ENCODE data around the gene SPART.

SPART gene, protein sequence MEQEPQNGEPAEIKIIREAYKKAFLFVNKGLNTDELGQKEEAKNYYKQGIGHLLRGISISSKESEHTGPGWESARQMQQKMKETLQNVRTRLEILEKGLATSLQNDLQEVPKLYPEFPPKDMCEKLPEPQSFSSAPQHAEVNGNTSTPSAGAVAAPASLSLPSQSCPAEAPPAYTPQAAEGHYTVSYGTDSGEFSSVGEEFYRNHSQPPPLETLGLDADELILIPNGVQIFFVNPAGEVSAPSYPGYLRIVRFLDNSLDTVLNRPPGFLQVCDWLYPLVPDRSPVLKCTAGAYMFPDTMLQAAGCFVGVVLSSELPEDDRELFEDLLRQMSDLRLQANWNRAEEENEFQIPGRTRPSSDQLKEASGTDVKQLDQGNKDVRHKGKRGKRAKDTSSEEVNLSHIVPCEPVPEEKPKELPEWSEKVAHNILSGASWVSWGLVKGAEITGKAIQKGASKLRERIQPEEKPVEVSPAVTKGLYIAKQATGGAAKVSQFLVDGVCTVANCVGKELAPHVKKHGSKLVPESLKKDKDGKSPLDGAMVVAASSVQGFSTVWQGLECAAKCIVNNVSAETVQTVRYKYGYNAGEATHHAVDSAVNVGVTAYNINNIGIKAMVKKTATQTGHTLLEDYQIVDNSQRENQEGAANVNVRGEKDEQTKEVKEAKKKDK

GRCh38 chr13:36346222-36347083, at the start of gene SPART:
SPART (minus strand) TSS chr13:36346394; CDS start chr13:36335830, 10,564 bp downstream.
- Histone ChIP-seq H3K27me3 (ENCODE audit: control insufficient read depth, insufficient read depth, low read length) (no peaks in the 10 kb centered on the region), H3K4me2 (ENCODE audit: low read length) (peak within 1 kb of the TSS; percentile 99), H3K4me1 (no peaks in the 10 kb centered on the region), H3K9me3 (ENCODE audit: control insufficient read depth, low read length) (no peaks in the 10 kb centered on the region), H3K79me2 (peaks cover 14% of the 10 kb centered on the region), H3K27ac (peak within 1 kb of the TSS; percentile 97), H2AFZ (peak within 1 kb of the TSS; percentile 89), H3K9ac (peak within 1 kb of the TSS; percentile 46), H3K36me3 (ENCODE audit: control insufficient read depth, insufficient read depth, low read length) (no peaks in the 10 kb centered on the region), H3K4me3 (ENCODE audit: low read depth, low read length) (peak within 1 kb of the TSS; percentile 73)
- TF ChIP-seq, protein P1, sequence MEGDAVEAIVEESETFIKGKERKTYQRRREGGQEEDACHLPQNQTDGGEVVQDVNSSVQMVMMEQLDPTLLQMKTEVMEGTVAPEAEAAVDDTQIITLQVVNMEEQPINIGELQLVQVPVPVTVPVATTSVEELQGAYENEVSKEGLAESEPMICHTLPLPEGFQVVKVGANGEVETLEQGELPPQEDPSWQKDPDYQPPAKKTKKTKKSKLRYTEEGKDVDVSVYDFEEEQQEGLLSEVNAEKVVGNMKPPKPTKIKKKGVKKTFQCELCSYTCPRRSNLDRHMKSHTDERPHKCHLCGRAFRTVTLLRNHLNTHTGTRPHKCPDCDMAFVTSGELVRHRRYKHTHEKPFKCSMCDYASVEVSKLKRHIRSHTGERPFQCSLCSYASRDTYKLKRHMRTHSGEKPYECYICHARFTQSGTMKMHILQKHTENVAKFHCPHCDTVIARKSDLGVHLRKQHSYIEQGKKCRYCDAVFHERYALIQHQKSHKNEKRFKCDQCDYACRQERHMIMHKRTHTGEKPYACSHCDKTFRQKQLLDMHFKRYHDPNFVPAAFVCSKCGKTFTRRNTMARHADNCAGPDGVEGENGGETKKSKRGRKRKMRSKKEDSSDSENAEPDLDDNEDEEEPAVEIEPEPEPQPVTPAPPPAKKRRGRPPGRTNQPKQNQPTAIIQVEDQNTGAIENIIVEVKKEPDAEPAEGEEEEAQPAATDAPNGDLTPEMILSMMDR (IDR thresholded peaks at IDR 0.05) = peak; percentile 88

GRCh38 chr13:36395280-36395679, 49.1 kb upstream of the SPART start:
- Histone ChIP-seq H2AFZ (no peak overlapping the region), H3K27ac (no peak overlapping the region), H3K27me3 (ENCODE audit: control insufficient read depth, insufficient read depth, low read length) (no peaks in the 10 kb centered on the region), H3K36me3 (ENCODE audit: control insufficient read depth, insufficient read depth, low read length) (no peaks in the 10 kb centered on the region), H3K9me3 (ENCODE audit: control insufficient read depth, low read length) (no peaks in the 10 kb centered on the region), H3K79me2 (no peaks in the 10 kb centered on the region), H3K9ac (no peak overlapping the region), H3K4me2 (ENCODE audit: low read length) (no peak overlapping the region), H3K4me3 (ENCODE audit: low read depth, low read length) (no peak overlapping the region), H3K4me1 (no peaks in the 10 kb centered on the region)
- TF ChIP-seq, protein P1 (IDR thresholded peaks at IDR 0.05) = peak; percentile 31

- no peak overlapping the region for H3K4me3 ChIP-seq (ENCODE audit: low read depth, low read length)
- H3K9ac ChIP-seq = no peak overlapping the region
- no peaks in the 10 kb centered on the region for H3K9me3 ChIP-seq (ENCODE audit: control insufficient read depth, low read length)
- no peak overlapping the region for H3K27ac ChIP-seq
- TF ChIP-seq, protein P1 (IDR thresholded peaks at IDR 0.05) = no peak
- H3K4me1 ChIP-seq = no peaks in the 10 kb centered on the region
- no peaks in the 10 kb centered on the region for H3K79me2 ChIP-seq
- no peaks in the 10 kb centered on the region for H3K27me3 ChIP-seq (ENCODE audit: control insufficient read depth, insufficient read depth, low read length)
- no peak overlapping the region for H3K4me2 ChIP-seq (ENCODE audit: low read length)
- no peaks in the 10 kb centered on the region for H3K36me3 ChIP-seq (ENCODE audit: control insufficient read depth, insufficient read depth, low read length)
- no peak overlapping the region for H2AFZ ChIP-seq
Measured at GRCh38 chr13:36385489-36385888, 39.3 kb upstream of the SPART start.

GRCh38 chr13:36382030-36382429, 35.8 kb upstream of the SPART start:
- Histone ChIP-seq H3K4me3 (ENCODE audit: low read depth, low read length) (no peak overlapping the region), H3K9ac (no peak overlapping the region), H3K79me2 (no peaks in the 10 kb centered on the region)

More at GRCh38 chr13:36382030-36382429, 35.8 kb upstream of the SPART start:
- Histone ChIP-seq H3K36me3 (ENCODE audit: control insufficient read depth, insufficient read depth, low read length) (no peaks in the 10 kb centered on the region), H3K27ac (no peak overlapping the region), H3K27me3 (ENCODE audit: control insufficient read depth, insufficient read depth, low read length) (no peaks in the 10 kb centered on the region), H2AFZ (no peak overlapping the region), H3K4me1 (no peaks in the 10 kb centered on the region), H3K4me2 (ENCODE audit: low read length) (no peak overlapping the region), H3K9me3 (ENCODE audit: control insufficient read depth, low read length) (no peaks in the 10 kb centered on the region)
- TF ChIP-seq, protein P1 (IDR thresholded peaks at IDR 0.05) = no peak
